Breast epithelium (tissue), 3 donors: ENCODE data around the gene DNAJC6.

Experiments
- POLR2A ChIP-seq: fragments of 450-650 bp; IDR thresholded peaks from one replicate; pipeline ENCODE4 v1.6.1; 2016; ENCODE audit warnings: antibody characterized with exemption, mild to moderate bottlenecking, moderate library complexity
- TF ChIP-seq, protein P1 (sequence below), 3 donors: fragments of 450-650 bp; IDR thresholded peaks; one replicate each; pipeline ENCODE4 v1.5.1; 2016 to 2017; ENCODE audit warnings: antibody characterized with exemption in 3 of 3, mild to moderate bottlenecking in 3 of 3, moderate library complexity in 3 of 3

GRCh38 chr1:65388908-65389695 is 79.8 kb downstream of the DNAJC6 start:
- TF ChIP-seq, protein P1, sequence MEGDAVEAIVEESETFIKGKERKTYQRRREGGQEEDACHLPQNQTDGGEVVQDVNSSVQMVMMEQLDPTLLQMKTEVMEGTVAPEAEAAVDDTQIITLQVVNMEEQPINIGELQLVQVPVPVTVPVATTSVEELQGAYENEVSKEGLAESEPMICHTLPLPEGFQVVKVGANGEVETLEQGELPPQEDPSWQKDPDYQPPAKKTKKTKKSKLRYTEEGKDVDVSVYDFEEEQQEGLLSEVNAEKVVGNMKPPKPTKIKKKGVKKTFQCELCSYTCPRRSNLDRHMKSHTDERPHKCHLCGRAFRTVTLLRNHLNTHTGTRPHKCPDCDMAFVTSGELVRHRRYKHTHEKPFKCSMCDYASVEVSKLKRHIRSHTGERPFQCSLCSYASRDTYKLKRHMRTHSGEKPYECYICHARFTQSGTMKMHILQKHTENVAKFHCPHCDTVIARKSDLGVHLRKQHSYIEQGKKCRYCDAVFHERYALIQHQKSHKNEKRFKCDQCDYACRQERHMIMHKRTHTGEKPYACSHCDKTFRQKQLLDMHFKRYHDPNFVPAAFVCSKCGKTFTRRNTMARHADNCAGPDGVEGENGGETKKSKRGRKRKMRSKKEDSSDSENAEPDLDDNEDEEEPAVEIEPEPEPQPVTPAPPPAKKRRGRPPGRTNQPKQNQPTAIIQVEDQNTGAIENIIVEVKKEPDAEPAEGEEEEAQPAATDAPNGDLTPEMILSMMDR (IDR thresholded peaks at IDR 0.05), result no peak
- TF ChIP-seq POLR2A, result no peak
